IMR-90 (cell line): ENCODE results near the gene CHMP4A. TPM values are rescaled to one million over a fixed set of nuclear protein-coding genes. Genes with fewer than 3 reads are reported as not detected.

ENCODE experiments used
- ATAC-seq: fragments of 200-7000 bp; cut with Tn5 transposase; 2 replicates; pipeline ENCODE4 v1.9.1; 2020; ENCODE audit warnings: low read depth, mild to moderate bottlenecking, moderate library complexity
- BruUV-seq: library from RNA; stranded (reverse); fragments of 400-500 nt; replicated peaks from 2 replicates; lab custom pipeline; 2021; lab: Mats Ljungman, UMichigan
- CTCF ChIA-PET: fragments of 300-600 bp; formaldehyde crosslinking; extraction: SDS; loops from one replicate; lab custom pipeline; 2021; ENCODE audit warnings: antibody characterized with exemption; lab: Yijun Ruan, JAX
- POLR2A ChIA-PET: fragments of 300-600 bp; sonication (Branson Sonifier 250); formaldehyde crosslinking; loops from one replicate; lab custom pipeline; 2022; ENCODE audit warnings: antibody characterized with exemption; ENCODE audit not compliant: unreplicated experiment; lab: Charles Lee
- DNase-seq: peaks from one replicate; pipeline ENCODE4 v3.0.0; 2013
- H2AFZ ChIP-seq: replicated peaks from 2 replicates; pipeline ENCODE3; 2013; ENCODE audit warnings: low read length, mild to moderate bottlenecking; ENCODE audit not compliant: poor library complexity
- H2AK5ac ChIP-seq: 2 replicates; pipeline ENCODE4 v1.6.1; 2013; ENCODE audit warnings: low read depth, low read length, inconsistent platforms
- H2AK9ac ChIP-seq: replicated peaks from 2 replicates; pipeline ENCODE3; 2013; ENCODE audit warnings: mild to moderate bottlenecking, low read depth, low read length, moderate library complexity; ENCODE audit not compliant: poor library complexity
- H2BK120ac ChIP-seq: 2 replicates; pipeline ENCODE4 v1.6.1; 2013; ENCODE audit warnings: low read depth, low read length, inconsistent platforms
- H2BK15ac ChIP-seq: 3 replicates; pipeline ENCODE4 v1.6.1; 2013; ENCODE audit warnings: low read depth, low read length, inconsistent platforms
- H2BK20ac ChIP-seq: 2 replicates; pipeline ENCODE4 v1.6.1; 2013; ENCODE audit warnings: low read depth, mild to moderate bottlenecking, inconsistent platforms, low read length, moderate library complexity
- H2BK5ac ChIP-seq: 2 replicates; pipeline ENCODE4 v1.6.1; 2013; ENCODE audit warnings: mild to moderate bottlenecking, low read depth, low read length, inconsistent platforms; ENCODE audit not compliant: poor library complexity, severe bottlenecking
- H3K14ac ChIP-seq: replicated peaks from 2 replicates; pipeline ENCODE4 v1.6.1; 2013; ENCODE audit warnings: low read depth, low read length, inconsistent platforms
- H3K18ac ChIP-seq: 2 replicates; pipeline ENCODE4 v1.6.1; 2013; ENCODE audit warnings: low read depth, low read length, control low read depth
- H3K23ac ChIP-seq: 2 replicates; pipeline ENCODE4 v1.6.1; 2013; ENCODE audit warnings: low read depth, low read length, inconsistent platforms
- H3K27ac ChIP-seq: 2 replicates; pipeline ENCODE4 v1.5.1; 2013; ENCODE audit warnings: mild to moderate bottlenecking, control low read depth, low read length; ENCODE audit not compliant: insufficient read depth
- H3K27me3 ChIP-seq: 2 replicates; pipeline ENCODE4 v1.6.1; 2013; ENCODE audit warnings: low read length; ENCODE audit not compliant: control insufficient read depth, insufficient read depth
- H3K36me3 ChIP-seq: 2 replicates; pipeline ENCODE4 v1.6.1; 2013; ENCODE audit warnings: low read length, mixed read lengths; ENCODE audit not compliant: control insufficient read depth, insufficient read depth
- H3K4ac ChIP-seq: 2 replicates; pipeline ENCODE4 v1.6.1; 2013; ENCODE audit warnings: low read depth, low read length, inconsistent platforms
- H3K4me1 ChIP-seq: 2 replicates; pipeline ENCODE4 v1.6.1; 2013; ENCODE audit warnings: low read length, mixed read lengths; ENCODE audit not compliant: control insufficient read depth, insufficient read depth
- H3K4me2 ChIP-seq: 2 replicates; pipeline ENCODE4 v1.6.1; 2013; ENCODE audit warnings: low read depth, mild to moderate bottlenecking, control low read depth, low read length, moderate library complexity
- H3K4me3 ChIP-seq: 2 replicates; pipeline ENCODE4 v1.5.1; 2013; ENCODE audit warnings: low read depth, mild to moderate bottlenecking, control low read depth, low read length, moderate library complexity; ENCODE audit not compliant: insufficient read depth
- H3K56ac ChIP-seq: 2 replicates; pipeline ENCODE4 v1.6.1; 2013; ENCODE audit warnings: low read length, inconsistent platforms; ENCODE audit not compliant: insufficient read depth; ENCODE audit errors: extremely low read depth
- H3K79me1 ChIP-seq, 2 experiments: 2 replicates each; pipeline ENCODE4 v1.6.1; 2013; ENCODE audit warnings: low read length in 2 of 2, inconsistent platforms in 1 of 2, low read depth in 1 of 2
- H3K9ac ChIP-seq: 2 replicates; pipeline ENCODE4 v1.6.1; 2013; ENCODE audit warnings: low read depth, low read length, control low read depth
- H3K9me1 ChIP-seq: 2 replicates; pipeline ENCODE4 v1.6.1; 2013; ENCODE audit warnings: low read length, inconsistent platforms; ENCODE audit not compliant: insufficient read depth
- H3K9me3 ChIP-seq: 2 replicates; pipeline ENCODE4 v1.6.1; 2013; ENCODE audit warnings: low read length; ENCODE audit not compliant: control insufficient read depth, insufficient read depth
- H4K20me1 ChIP-seq: 2 replicates; pipeline ENCODE4 v1.6.1; 2013; ENCODE audit warnings: low read length, inconsistent platforms; ENCODE audit not compliant: insufficient read depth
- H4K5ac ChIP-seq: 2 replicates; pipeline ENCODE4 v1.6.1; 2013; ENCODE audit warnings: mild to moderate bottlenecking, low read depth, low read length, control low read depth
- H4K8ac ChIP-seq, 2 experiments: 2 replicates each; pipeline ENCODE4 v1.6.1; 2013; ENCODE audit warnings: low read depth in 2 of 2, low read length in 2 of 2, control low read depth in 1 of 2, inconsistent platforms in 1 of 2
- H4K91ac ChIP-seq: 2 replicates; pipeline ENCODE4 v1.6.1; 2013; ENCODE audit warnings: low read depth, low read length, inconsistent platforms; ENCODE audit not compliant: insufficient read depth
- BHLHE40 ChIP-seq: fragments of 150-350 bp; IDR thresholded peaks from 2 replicates; pipeline ENCODE4 v1.6.1; 2016; ENCODE audit warnings: mild to moderate bottlenecking, low read depth, low read length
- CEBPB ChIP-seq: IDR thresholded peaks from 2 replicates; pipeline ENCODE4 v1.6.1; 2012; ENCODE audit warnings: low read depth, low read length, improper control_type of control experiment
- CHD1 ChIP-seq: IDR thresholded peaks from 2 replicates; pipeline ENCODE4 v1.6.1; 2012; ENCODE audit warnings: low read depth, low read length, improper control_type of control experiment
- FOS ChIP-seq: fragments of 150-350 bp; IDR thresholded peaks from 2 replicates; pipeline ENCODE4 v1.6.1; 2016; ENCODE audit warnings: low read depth, low read length
- MAFK ChIP-seq: IDR thresholded peaks from 2 replicates; pipeline ENCODE4 v1.6.1; 2012; ENCODE audit warnings: low read depth, low read length, improper control_type of control experiment
- MAZ ChIP-seq: IDR thresholded peaks from 2 replicates; pipeline ENCODE4 v1.6.1; 2012; ENCODE audit warnings: low read depth, mild to moderate bottlenecking, low read length, improper control_type of control experiment, moderate library complexity, borderline replicate concordance
- MXI1 ChIP-seq: IDR thresholded peaks from 2 replicates; pipeline ENCODE4 v1.6.1; 2012; ENCODE audit warnings: low read depth, mild to moderate bottlenecking, low read length, moderate library complexity, borderline replicate concordance
- NFE2L2 ChIP-seq: fragments of 150-350 bp; IDR thresholded peaks from 2 replicates; pipeline ENCODE4 v1.6.1; 2016; ENCODE audit warnings: low read depth, mild to moderate bottlenecking, low read length
- POLR2A ChIP-seq: IDR thresholded peaks from 2 replicates; pipeline ENCODE4 v1.6.1; 2012; ENCODE audit warnings: mild to moderate bottlenecking, low read depth, low read length
- RAD21 ChIP-seq: IDR thresholded peaks from 2 replicates; pipeline ENCODE4 v1.6.1; 2012; ENCODE audit warnings: low read length, improper control_type of control experiment
- RCOR1 ChIP-seq: IDR thresholded peaks from 2 replicates; pipeline ENCODE4 v1.6.1; 2012; ENCODE audit warnings: mild to moderate bottlenecking, low read length, improper control_type of control experiment; ENCODE audit not compliant: insufficient replicate concordance
- RFX5 ChIP-seq: IDR thresholded peaks from 2 replicates; pipeline ENCODE4 v1.8.0; 2012; ENCODE audit warnings: low read depth, mild to moderate bottlenecking, low read length, moderate library complexity
- SMC3 ChIP-seq: fragments of 150-350 bp; IDR thresholded peaks from 2 replicates; pipeline ENCODE4 v1.6.1; 2016; ENCODE audit warnings: low read depth, mild to moderate bottlenecking, antibody characterized with exemption, low read length, moderate library complexity
- USF2 ChIP-seq: fragments of 150-350 bp; IDR thresholded peaks from 2 replicates; pipeline ENCODE4 v1.6.1; 2017; ENCODE audit warnings: mild to moderate bottlenecking, antibody characterized with exemption, low read length, low read depth
- WGBS, 2 experiments: methylation state at CpG; one replicate each; pipeline versions ENCODE4 v1.1.5 to v1.1.7; 2013; ENCODE audit warnings: missing lambda C conversion rate in 2 of 2; ENCODE audit not compliant: insufficient read length in 1 of 2; ENCODE audit errors: extremely low coverage in 2 of 2; 5-methylcytosine and 5-hydroxymethylcytosine counted together
- dilution Hi-C: fragments of 300-500 bp; cut with HindIII; formaldehyde crosslinking; loops from one replicate; pipeline ENCODE4 v1.14.3; 2018; ENCODE audit warnings: low sequenced_read_pairs; ENCODE audit not compliant: unreplicated experiment
- in situ Hi-C: fragments of 300-500 bp; cut with MboI; formaldehyde crosslinking; loops from 3 replicates; pipeline ENCODE4 v1.14.3; 2019; ENCODE audit warnings: low sequenced_read_pairs, inconsistent platforms, mixed read lengths
- intact Hi-C: fragments of 100-400 bp; cut with micrococcal nuclease; formaldehyde crosslinking; loops from 2 replicates; pipeline ENCODE4 v1.10.0; 2022
- polyA plus RNA-seq, 3 experiments: library from polyadenylated mRNA; depleted of rRNA; stranded (reverse); fragments of >200 nt; gene quantifications; 2 replicates each; pipeline ENCODE4 v1.2.3, GENCODE V29; 2012; ENCODE audit warnings: low replicate concordance in 1 of 3
- total RNA-seq: library from RNA; depleted of rRNA; stranded (reverse); fragments of >200 nt; gene quantifications from 2 replicates; pipeline ENCODE4 v1.2.3, GENCODE V29; 2012
- TF ChIP-seq, protein P1 (sequence below): conservative IDR thresholded peaks from 2 replicates; pipeline ENCODE4 v1.5.1; 2012; ENCODE audit warnings: mild to moderate bottlenecking, low read depth, low read length, improper control_type of control experiment
- TF ChIP-seq, protein P2 (sequence below): fragments of 150-350 bp; IDR thresholded peaks from 2 replicates; pipeline ENCODE4 v1.6.1; 2016; ENCODE audit warnings: low read depth, mild to moderate bottlenecking, low read length, moderate library complexity, borderline replicate concordance

Gene CHMP4A
- total and polyA plus RNA-seq, 2 of the 4 experiments (the other 2 are of a cell fraction): 22.0 to 63.8 TPM

GRCh38 chr14:24255438-24255837, 42.1 kb upstream of the CHMP4A start:
- Histone ChIP-seq H4K8ac (no peak overlapping the region), H3K9me3 (no peaks in the 10 kb centered on the region), H3K9me1 (peaks cover 38% of the 10 kb centered on the region), H3K36me3 (peaks cover 2% of the 10 kb centered on the region; the same call in 1 of the 2 replicates), H3K27ac (no peak overlapping the region), H2BK15ac (no peak overlapping the region), H3K23ac (no peak overlapping the region), H3K14ac (no peak overlapping the region), H2BK120ac (no peak overlapping the region), H2AFZ (no peak overlapping the region), H4K91ac (no peak overlapping the region), H4K5ac (no peak overlapping the region), H3K4me2 (no peak overlapping the region), H3K4ac (no peak overlapping the region), H2AK9ac (no peak overlapping the region), H3K56ac (no peak overlapping the region), H2BK5ac (no peak overlapping the region), H4K20me1 (no peaks in the 10 kb centered on the region), H3K27me3 (no peaks in the 10 kb centered on the region), H3K4me3 (no peak overlapping the region), H3K9ac (no peak overlapping the region), H2BK20ac (no peak overlapping the region), H2AK5ac (no peak overlapping the region), H3K79me1 (peaks cover 0 to 2% of the 10 kb centered on the region in 2 experiments; a peak in 1 of 4 replicates), H3K4me1 (peaks cover 22% of the 10 kb centered on the region), H3K18ac (no peak overlapping the region)
- POLR2A ChIA-PET: no interaction called here
- WGBS, 2 experiments: 80% methylated on average over 3 of the region's 8 CpGs; no CpG with 5 or more reads in 1 of the 2 experiments
- CTCF ChIA-PET: no interaction called here
- TF ChIP-seq CEBPB: no peak
- TF ChIP-seq RCOR1: no peak
- TF ChIP-seq, protein P1, sequence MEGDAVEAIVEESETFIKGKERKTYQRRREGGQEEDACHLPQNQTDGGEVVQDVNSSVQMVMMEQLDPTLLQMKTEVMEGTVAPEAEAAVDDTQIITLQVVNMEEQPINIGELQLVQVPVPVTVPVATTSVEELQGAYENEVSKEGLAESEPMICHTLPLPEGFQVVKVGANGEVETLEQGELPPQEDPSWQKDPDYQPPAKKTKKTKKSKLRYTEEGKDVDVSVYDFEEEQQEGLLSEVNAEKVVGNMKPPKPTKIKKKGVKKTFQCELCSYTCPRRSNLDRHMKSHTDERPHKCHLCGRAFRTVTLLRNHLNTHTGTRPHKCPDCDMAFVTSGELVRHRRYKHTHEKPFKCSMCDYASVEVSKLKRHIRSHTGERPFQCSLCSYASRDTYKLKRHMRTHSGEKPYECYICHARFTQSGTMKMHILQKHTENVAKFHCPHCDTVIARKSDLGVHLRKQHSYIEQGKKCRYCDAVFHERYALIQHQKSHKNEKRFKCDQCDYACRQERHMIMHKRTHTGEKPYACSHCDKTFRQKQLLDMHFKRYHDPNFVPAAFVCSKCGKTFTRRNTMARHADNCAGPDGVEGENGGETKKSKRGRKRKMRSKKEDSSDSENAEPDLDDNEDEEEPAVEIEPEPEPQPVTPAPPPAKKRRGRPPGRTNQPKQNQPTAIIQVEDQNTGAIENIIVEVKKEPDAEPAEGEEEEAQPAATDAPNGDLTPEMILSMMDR: no peak
- no peak for TF ChIP-seq POLR2A
- no peak for TF ChIP-seq USF2
- TF ChIP-seq FOS: no peak
- no peak for TF ChIP-seq NFE2L2
- TF ChIP-seq MAZ: no peak
- TF ChIP-seq, protein P2, sequence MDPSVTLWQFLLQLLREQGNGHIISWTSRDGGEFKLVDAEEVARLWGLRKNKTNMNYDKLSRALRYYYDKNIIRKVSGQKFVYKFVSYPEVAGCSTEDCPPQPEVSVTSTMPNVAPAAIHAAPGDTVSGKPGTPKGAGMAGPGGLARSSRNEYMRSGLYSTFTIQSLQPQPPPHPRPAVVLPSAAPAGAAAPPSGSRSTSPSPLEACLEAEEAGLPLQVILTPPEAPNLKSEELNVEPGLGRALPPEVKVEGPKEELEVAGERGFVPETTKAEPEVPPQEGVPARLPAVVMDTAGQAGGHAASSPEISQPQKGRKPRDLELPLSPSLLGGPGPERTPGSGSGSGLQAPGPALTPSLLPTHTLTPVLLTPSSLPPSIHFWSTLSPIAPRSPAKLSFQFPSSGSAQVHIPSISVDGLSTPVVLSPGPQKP: no peak
- TF ChIP-seq RAD21: no peak
- TF ChIP-seq CHD1: no peak
- TF ChIP-seq BHLHE40: no peak
- no peak for TF ChIP-seq SMC3
- no peak for TF ChIP-seq MXI1
- TF ChIP-seq RFX5: no peak
- no peak for TF ChIP-seq MAFK
- no TSS peak for BruUV-seq
- intact Hi-C loops: no loop called here
- in situ Hi-C loops: no loop called here
- dilution Hi-C loops: no loop called here
- DNase-seq: no peak
- ATAC-seq: no peak
